Bronchial epithelial cell (primary cell): Measurements from ENCODE around the gene IP6K1. TPM values are rescaled to one million over a fixed set of nuclear protein-coding genes. Genes with fewer than 3 reads are reported as not detected.
A peak's percentile ranks its signal among the peaks of the same experiment; 100 is the strongest.

Experiments used
- DNase-seq: peaks from one replicate; pipeline ENCODE4 v3.0.0-alpha.2; 2010; ENCODE audit warnings: low read depth
- FAIRE-seq: peaks from 2 replicates; lab custom pipeline; 2011; peaks lifted over from hg19 to GRCh38; lab: Jason Lieb, UNC
- H3K27me3 ChIP-seq: 2 replicates; pipeline ENCODE4 v1.5.1; 2011; ENCODE audit warnings: low read length; ENCODE audit not compliant: control insufficient read depth, insufficient read depth
- H3K36me3 ChIP-seq: 2 replicates; pipeline ENCODE4 v1.5.1; 2011; ENCODE audit warnings: low read length; ENCODE audit not compliant: control insufficient read depth, insufficient read depth
- H3K4me3 ChIP-seq: 2 replicates; pipeline ENCODE4 v1.5.1; 2011; ENCODE audit warnings: mild to moderate bottlenecking, low read depth, low read length, control low read depth
- CTCF ChIP-seq: IDR thresholded peaks from 2 replicates; pipeline ENCODE4 v1.5.1; 2011; ENCODE audit warnings: mild to moderate bottlenecking, moderate library complexity, low read length, control low read depth, inconsistent platforms; ENCODE audit not compliant: insufficient read depth, severe bottlenecking
- total RNA-seq: library from RNA; depleted of rRNA; stranded (reverse); fragments of >200 nt; gene quantifications from 2 replicates; pipeline ENCODE4 v1.2.1, GENCODE V29; 2014

Gene IP6K1
- total RNA-seq, 1 donor from 2014 or later, result 20.3 TPM

- FAIRE-seq (no peak), DNase-seq (no peak)
- Histone ChIP-seq H3K4me3 (no peak overlapping the region), H3K27me3 (no peaks in the 10 kb centered on the region), H3K36me3 (peaks cover 4% of the 10 kb centered on the region)
- TF ChIP-seq CTCF, result no peak
Measured at GRCh38 chr3:49709852-49710251, 76.5 kb downstream of the IP6K1 start.

- FAIRE-seq (no peak), DNase-seq (peak; percentile 26)
- Histone ChIP-seq H3K36me3 (peaks cover 11% of the 10 kb centered on the region), H3K4me3 (no peak overlapping the region), H3K27me3 (no peaks in the 10 kb centered on the region)
- no peak for TF ChIP-seq CTCF
Measured at GRCh38 chr3:49707113-49707480, 79.2 kb downstream of the IP6K1 start.

GRCh38 chr3:49706456-49707112, 79.8 kb downstream of the IP6K1 start:
- peaks cover 16% of the 10 kb centered on the region for H3K36me3 ChIP-seq
- H3K27me3 ChIP-seq, result no peaks in the 10 kb centered on the region
- FAIRE-seq (peak; percentile 93), DNase-seq (no peak)
- H3K4me3 ChIP-seq, result no peak overlapping the region
- TF ChIP-seq CTCF, result no peak

- no peak for FAIRE-seq
- peaks cover 22% of the 10 kb centered on the region for H3K36me3 ChIP-seq
- TF ChIP-seq CTCF, result no peak
Measured at GRCh38 chr3:49705390-49705960, 80.9 kb downstream of the IP6K1 start.

GRCh38 chr3:49704629-49705028, 81.7 kb downstream of the IP6K1 start:
- no peak overlapping the region for H3K4me3 ChIP-seq
- DNase-seq (no peak), FAIRE-seq (no peak)
- no peak for TF ChIP-seq CTCF
- H3K36me3 ChIP-seq, result peaks cover 24% of the 10 kb centered on the region
- H3K27me3 ChIP-seq, result no peaks in the 10 kb centered on the region

More at GRCh38 chr3:49705390-49705960, 80.9 kb downstream of the IP6K1 start:
- Histone ChIP-seq H3K27me3 (no peaks in the 10 kb centered on the region), H3K4me3 (no peak overlapping the region)
- DNase-seq, result no peak
